Myocyte (in vitro differentiated cells): ENCODE measurements around the gene DEFB128. TPM values are rescaled to one million over a fixed set of nuclear protein-coding genes. Genes with fewer than 3 reads are reported as not detected.

ENCODE experiments used
- DNase-seq: peaks from one replicate; pipeline ENCODE4 v3.0.0-alpha.2; 2012; ENCODE audit warnings: low read depth
- total RNA-seq: library from RNA; depleted of rRNA; stranded (reverse); fragments of >200 nt; gene quantifications from 2 replicates; pipeline ENCODE4 v1.2.3, GENCODE V29; 2014

Gene DEFB128
- total RNA-seq, 1 donor from 2014 or later = not detected

- DNase-seq = no peak
These were observed 32.4 kb downstream of the DEFB128 start, which contains the start of gene DEFB127 for GRCh38 chr20:157154-157553. Gene DEFB127, plus strand, starts transcription at chr20:157454. Its CDS starts 91 bp downstream, at chr20:157545.

- DNase-seq = no peak
These were observed 37.4 kb downstream of the DEFB128 start for GRCh38 chr20:152131-152530.

- DNase-seq = no peak
These were observed 43.6 kb downstream of the DEFB128 start for GRCh38 chr20:145877-146276.

GRCh38 chr20:142290-142689 lies 47.2 kb downstream of the DEFB128 start, which contains the start of gene DEFB126:
Gene DEFB126, plus strand, starts transcription at chr20:142590. Its CDS starts 39 bp downstream, at chr20:142629.
- no peak for DNase-seq

Other genes with a start within 250 kb of the DEFB128 start
- not detected in 2 replicates for gene DEFB125, start 102.0 kb downstream of the DEFB128 start, total RNA-seq
- not detected in 2 replicates for gene DEFB126, start 47.1 kb downstream of the DEFB128 start, total RNA-seq
- gene DEFB127, start 32.3 kb downstream of the DEFB128 start, total RNA-seq = not detected in 2 replicates
- gene DEFB129, start 37.5 kb upstream of the DEFB128 start, total RNA-seq = not detected in 2 replicates
- gene DEFB132, start 68.0 kb upstream of the DEFB128 start, total RNA-seq = not detected in 2 replicates
- gene C20orf96, start 101.0 kb upstream of the DEFB128 start, total RNA-seq = 2.5 and 3.3 TPM in 2 replicates
- gene ZCCHC3, start 107.9 kb upstream of the DEFB128 start, total RNA-seq = 19.8 and 20.1 TPM in 2 replicates
- gene SOX12, start 135.8 kb upstream of the DEFB128 start, total RNA-seq = 10.2 and 11.7 TPM in 2 replicates
- 33.1 and 38.2 TPM in 2 replicates for gene NRSN2, start 157.4 kb upstream of the DEFB128 start, total RNA-seq
- 6.1 and 9.6 TPM in 2 replicates for gene TRIB3, start 191.0 kb upstream of the DEFB128 start, total RNA-seq
- 85.1 and 106 TPM in 2 replicates for gene RBCK1, start 218.6 kb upstream of the DEFB128 start, total RNA-seq